Subcutaneous adipose tissue (tissue), 4 donors: ENCODE measurements around the gene C10orf105. TPM values are rescaled to one million over a fixed set of nuclear protein-coding genes. Genes with fewer than 3 reads are reported as not detected.

Experiments
- total RNA-seq, 4 donors: library from RNA; depleted of rRNA; stranded (reverse); fragments of >200 nt; gene quantifications; one replicate each; pipeline ENCODE4 v1.1.0, GENCODE V29; 2016
- TF ChIP-seq, protein P1 (sequence below): fragments of 450-650 bp; IDR thresholded peaks from one replicate; pipeline ENCODE4 v1.5.1; 2016; ENCODE audit warnings: low read depth, mild to moderate bottlenecking, control low read depth, antibody characterized with exemption, moderate library complexity

The C10orf105 gene
- total RNA-seq, 4 donors from 2014 or later, result 0.19 to 0.22 TPM; not detected in 2

GRCh38 chr10:71687077-71687476 lies 32.5 kb downstream of the C10orf105 start:
- TF ChIP-seq, protein P1, sequence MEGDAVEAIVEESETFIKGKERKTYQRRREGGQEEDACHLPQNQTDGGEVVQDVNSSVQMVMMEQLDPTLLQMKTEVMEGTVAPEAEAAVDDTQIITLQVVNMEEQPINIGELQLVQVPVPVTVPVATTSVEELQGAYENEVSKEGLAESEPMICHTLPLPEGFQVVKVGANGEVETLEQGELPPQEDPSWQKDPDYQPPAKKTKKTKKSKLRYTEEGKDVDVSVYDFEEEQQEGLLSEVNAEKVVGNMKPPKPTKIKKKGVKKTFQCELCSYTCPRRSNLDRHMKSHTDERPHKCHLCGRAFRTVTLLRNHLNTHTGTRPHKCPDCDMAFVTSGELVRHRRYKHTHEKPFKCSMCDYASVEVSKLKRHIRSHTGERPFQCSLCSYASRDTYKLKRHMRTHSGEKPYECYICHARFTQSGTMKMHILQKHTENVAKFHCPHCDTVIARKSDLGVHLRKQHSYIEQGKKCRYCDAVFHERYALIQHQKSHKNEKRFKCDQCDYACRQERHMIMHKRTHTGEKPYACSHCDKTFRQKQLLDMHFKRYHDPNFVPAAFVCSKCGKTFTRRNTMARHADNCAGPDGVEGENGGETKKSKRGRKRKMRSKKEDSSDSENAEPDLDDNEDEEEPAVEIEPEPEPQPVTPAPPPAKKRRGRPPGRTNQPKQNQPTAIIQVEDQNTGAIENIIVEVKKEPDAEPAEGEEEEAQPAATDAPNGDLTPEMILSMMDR, result no peak

DNA sequence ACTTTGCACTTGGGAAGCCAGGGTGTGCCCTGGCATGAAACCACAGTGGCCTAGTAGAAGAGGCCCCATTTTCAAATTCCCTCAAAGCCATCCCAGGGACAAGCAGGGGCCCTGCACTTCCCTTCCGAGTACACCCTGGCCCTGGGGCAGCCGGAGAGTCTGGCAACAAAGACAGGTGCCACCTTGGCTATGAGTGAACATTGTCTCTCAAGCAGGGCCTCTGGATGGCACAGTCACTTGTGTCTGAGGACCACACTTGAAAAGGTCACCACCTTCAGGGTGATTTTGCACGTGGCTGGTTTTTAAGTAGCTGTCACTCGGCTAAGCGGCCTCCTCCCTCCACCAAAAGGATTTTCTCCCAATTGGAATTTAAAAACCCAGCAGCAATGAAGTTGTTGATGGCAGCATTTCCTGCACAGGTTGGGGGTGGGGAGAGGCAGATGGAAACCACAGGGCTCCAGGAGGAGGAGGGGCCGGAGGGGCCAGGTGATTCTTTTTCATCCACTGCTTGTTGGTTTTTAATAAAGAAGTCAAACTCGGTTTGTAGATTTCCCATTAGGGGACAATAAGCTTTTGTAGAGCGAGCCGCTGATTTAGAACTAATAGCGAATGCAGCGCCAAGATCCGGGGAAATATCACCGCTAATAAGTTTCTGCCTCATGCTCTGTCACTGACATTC lies 33.9 kb downstream of the C10orf105 start:
- TF ChIP-seq, protein P1, result no peak

- TF ChIP-seq, protein P1, result no peak
Measured at GRCh38 chr10:71684356-71685173, 35.0 kb downstream of the C10orf105 start.

- TF ChIP-seq, protein P1, result no peak
Measured at GRCh38 chr10:71683301-71683700, 36.3 kb downstream of the C10orf105 start.

DNA sequence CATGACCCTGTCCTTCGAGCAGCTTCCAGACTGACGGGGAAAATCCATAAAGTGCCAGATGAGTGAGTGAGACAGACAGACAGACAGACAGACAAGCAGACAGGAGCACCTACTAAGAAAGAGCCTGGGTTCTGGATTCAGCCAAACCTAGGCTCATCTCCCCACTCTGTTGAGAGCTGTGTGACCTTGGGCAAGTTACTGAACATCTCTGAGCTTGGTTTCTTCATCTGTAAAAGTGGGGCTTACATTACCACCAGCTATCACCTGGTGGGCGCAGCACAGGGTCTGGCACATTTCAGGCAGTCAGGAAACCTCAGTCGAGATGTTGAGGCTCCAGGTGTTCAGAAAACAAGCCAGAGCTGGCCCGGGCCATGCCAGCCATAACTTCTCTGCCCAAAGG lies 37.6 kb downstream of the C10orf105 start:
- TF ChIP-seq, protein P1, result no peak

DNA sequence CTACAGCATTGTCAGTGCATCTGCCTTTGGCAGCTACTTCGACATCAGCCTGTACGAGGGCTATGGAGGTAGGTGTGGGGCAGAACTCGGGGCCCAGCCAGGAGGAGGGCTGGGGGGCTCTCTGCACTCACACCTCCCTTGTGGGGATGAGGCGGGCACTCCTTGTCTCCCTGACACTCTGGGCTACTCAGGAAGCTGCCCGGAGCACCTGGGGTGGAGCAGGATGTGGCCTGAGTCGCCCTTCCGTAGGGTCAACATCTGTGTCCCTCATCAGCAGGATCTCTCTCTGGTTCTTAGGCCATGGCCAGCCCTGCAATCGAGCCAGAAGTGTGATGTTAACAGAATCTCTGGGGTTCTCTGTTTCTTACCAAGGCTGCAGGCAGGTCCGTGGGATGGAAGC lies 40.2 kb downstream of the C10orf105 start:
- TF ChIP-seq, protein P1, result no peak

DNA sequence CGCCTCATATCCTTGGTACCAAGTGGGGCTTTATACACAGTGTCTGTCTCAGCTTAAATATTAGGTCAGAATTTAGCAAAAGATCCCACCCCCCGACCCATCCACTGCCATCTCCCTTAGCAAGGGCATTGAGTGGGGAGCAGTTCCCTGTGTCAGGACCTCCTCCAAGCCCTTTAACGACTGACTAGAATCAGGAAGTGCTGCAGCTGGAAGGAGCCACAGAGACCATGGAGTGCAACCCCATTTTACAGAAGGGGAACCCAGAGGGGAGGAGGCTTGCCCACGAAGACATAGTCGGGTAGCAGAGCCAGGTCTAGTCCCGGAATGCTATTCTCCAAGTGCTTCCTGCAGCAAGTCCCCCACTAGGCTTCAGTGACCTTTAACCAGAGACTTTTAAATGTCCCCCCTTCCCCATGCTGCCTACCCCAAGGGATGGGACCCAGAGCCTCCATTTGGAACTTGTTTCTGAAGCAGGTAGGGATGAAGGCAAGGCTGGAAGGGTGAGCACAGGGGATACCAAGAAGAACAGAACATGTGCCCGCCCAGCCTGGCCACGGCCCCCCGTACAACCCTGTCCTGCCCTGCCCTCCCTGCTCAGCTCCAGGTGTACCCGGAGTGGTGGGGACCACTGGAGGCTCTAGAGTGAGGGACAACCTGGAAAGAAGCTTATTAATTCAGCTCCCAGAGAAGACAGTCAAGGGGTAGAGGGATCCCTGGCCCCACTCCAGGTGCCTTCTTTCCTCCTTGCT lies 41.3 kb downstream of the C10orf105 start:
- TF ChIP-seq, protein P1, result no peak
